ENCODE measurements around the gene NFATC3. TPM values are rescaled to one million over a fixed set of nuclear protein-coding genes. Genes with fewer than 3 reads are reported as not detected.

Gene NFATC3
- total RNA-seq: 24.7 TPM
- long read RNA-seq, full-length matches to known transcripts: 10 of 20 reads
- long read RNA-seq, partial matches to known transcripts: 6 of 20 reads
- long read RNA-seq, other reads (novel, unspliced or antisense): 4 of 20 reads

- DNase-seq (peak; percentile 100), ATAC-seq (peak; percentile 90)
- intact Hi-C loops (cut with micrococcal nuclease): no loop called here
These were observed at the start of gene NFATC3 for GRCh38 chr16:68085259-68086071. NFATC3 (plus strand) TSS chr16:68085370; CDS start chr16:68085682, 312 bp downstream.

- no peak for DNase-seq
- intact Hi-C loops (cut with micrococcal nuclease): no loop called here
- no peak for ATAC-seq
These were observed 47.2 kb upstream of the NFATC3 start for GRCh38 chr16:68037841-68038597.

GRCh38 chr16:68040506-68041288, 44.5 kb upstream of the NFATC3 start:
- peak; percentile 96 for ATAC-seq
- intact Hi-C loops (cut with micrococcal nuclease): no loop called here
- DNase-seq: peak; percentile 89

- intact Hi-C loops (cut with micrococcal nuclease): no loop called here
- DNase-seq (no peak), ATAC-seq (peak; percentile 44)
These were observed 43.4 kb upstream of the NFATC3 start for GRCh38 chr16:68041783-68042182.

GRCh38 chr16:68046106-68046505, 39.1 kb upstream of the NFATC3 start:
- no peak for ATAC-seq
- no peak for DNase-seq
- intact Hi-C loops (cut with micrococcal nuclease): no loop called here

GRCh38 chr16:68047987-68048386, 37.2 kb upstream of the NFATC3 start:
- intact Hi-C loops (cut with micrococcal nuclease): no loop called here
- DNase-seq (no peak), ATAC-seq (no peak)

GRCh38 chr16:68049449-68049848, 35.7 kb upstream of the NFATC3 start:
- ATAC-seq (no peak), DNase-seq (no peak)
- intact Hi-C loops (cut with micrococcal nuclease): no loop called here

- intact Hi-C loops (cut with micrococcal nuclease): no loop called here
- no peak for DNase-seq
These were observed 29.8 kb upstream of the NFATC3 start for GRCh38 chr16:68055395-68055794.

GRCh38 chr16:68059804-68060203, 25.4 kb upstream of the NFATC3 start:
- DNase-seq (no peak), ATAC-seq (no peak)
- intact Hi-C loops (cut with micrococcal nuclease): no loop called here

More at GRCh38 chr16:68055395-68055794, 29.8 kb upstream of the NFATC3 start:
- ATAC-seq: no peak

GRCh38 chr16:68061396-68061795, 23.8 kb upstream of the NFATC3 start:
- intact Hi-C loops (cut with micrococcal nuclease): no loop called here
- no peak for ATAC-seq
- DNase-seq: no peak

- no peak for ATAC-seq
- DNase-seq: no peak
- intact Hi-C loops (cut with micrococcal nuclease): no loop called here
These were observed 22.2 kb upstream of the NFATC3 start for GRCh38 chr16:68062910-68063393.

- intact Hi-C loops (cut with micrococcal nuclease): no loop called here
- DNase-seq (peak; percentile 76), ATAC-seq (peak; percentile 75)
These were observed 20.3 kb upstream of the NFATC3 start for GRCh38 chr16:68064791-68065365.

GRCh38 chr16:68065716-68066305, 19.4 kb upstream of the NFATC3 start:
- ATAC-seq: peak; percentile 25
- intact Hi-C loops (cut with micrococcal nuclease): no loop called here
- DNase-seq: no peak

GRCh38 chr16:68066763-68067162, 18.4 kb upstream of the NFATC3 start:
- intact Hi-C loops (cut with micrococcal nuclease): no loop called here
- no peak for DNase-seq
- no peak for ATAC-seq

- no peak for DNase-seq
- no peak for ATAC-seq
- intact Hi-C loops (cut with micrococcal nuclease): no loop called here
These were observed 16.2 kb upstream of the NFATC3 start for GRCh38 chr16:68068926-68069325.

- ATAC-seq: peak; percentile 83
- DNase-seq: peak; percentile 66
- intact Hi-C loops (cut with micrococcal nuclease): no loop called here
These were observed 15.5 kb upstream of the NFATC3 start for GRCh38 chr16:68069511-68070248.

- DNase-seq: no peak
- intact Hi-C loops (cut with micrococcal nuclease): no loop called here
- no peak for ATAC-seq
These were observed 14.9 kb upstream of the NFATC3 start for GRCh38 chr16:68070249-68070730.

Measured in left ventricle myocardium superior (tissue), 1 donor.